GM18858 (cell line): Measurements from ENCODE around the gene PHACTR1.

Experiments used
- ATAC-seq: cut with Tn5 transposase; IDR thresholded peaks from one replicate; pipeline ENCODE4 v1.9.1; 2021; ENCODE audit not compliant: unreplicated experiment

Gene PHACTR1

DNA sequence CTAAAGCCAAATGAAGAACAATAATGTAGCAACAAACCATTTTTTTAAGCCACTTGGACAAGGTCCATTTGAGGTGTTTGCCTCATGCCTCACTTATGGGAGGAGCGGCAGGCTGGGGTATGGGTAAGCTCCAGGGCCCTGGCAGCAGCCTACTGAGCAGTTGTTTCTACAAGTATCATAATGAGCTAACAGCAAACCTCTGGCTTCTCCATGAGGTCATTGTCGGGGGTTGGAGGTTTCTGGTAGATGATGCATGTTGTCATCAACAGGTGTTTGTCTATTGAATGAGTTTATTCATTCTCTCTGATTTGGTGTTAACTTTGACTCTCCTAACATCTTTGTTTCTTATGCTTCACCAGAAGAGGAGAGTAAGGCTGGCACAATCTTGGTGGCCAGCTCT, 461.1 kb downstream of the PHACTR1 start:
- no peak for ATAC-seq

DNA sequence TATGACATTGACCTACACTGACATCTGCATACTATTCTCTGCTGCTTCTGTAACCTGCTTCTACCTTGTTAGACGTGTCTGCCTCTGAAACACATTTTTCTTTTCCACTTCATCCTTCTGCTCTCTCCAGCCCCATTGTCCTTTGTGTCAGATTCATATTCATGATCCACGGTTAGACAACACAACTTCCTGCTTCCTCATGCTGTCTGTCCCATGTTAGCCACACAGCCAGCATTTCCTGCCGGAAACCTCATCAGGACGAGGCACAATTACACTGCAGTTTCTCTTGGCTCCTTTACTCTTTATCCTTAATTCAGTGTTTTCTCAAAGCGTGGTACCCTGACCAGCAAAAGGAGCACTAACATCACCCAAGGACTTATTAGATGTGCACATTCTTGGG, 461.5 kb downstream of the PHACTR1 start:
- no peak for ATAC-seq

DNA sequence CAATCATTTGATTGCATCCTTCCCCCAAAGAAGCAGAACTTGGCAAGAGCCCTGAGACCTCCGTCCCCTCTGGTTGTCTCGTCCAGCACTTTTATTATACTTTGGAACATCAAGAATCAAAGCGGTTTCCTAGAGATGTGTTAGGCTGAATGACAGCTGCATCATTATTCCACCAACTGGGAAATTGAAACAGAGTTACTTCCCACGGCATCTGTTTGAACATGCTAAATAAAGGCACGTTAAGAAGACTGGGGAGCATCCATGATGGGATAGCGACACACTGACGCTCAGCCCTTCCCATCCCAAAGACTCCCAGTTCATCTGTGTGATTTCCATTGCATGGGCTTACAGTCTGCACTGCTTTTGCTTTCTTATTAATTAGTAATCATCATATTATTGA, 464.0 kb downstream of the PHACTR1 start:
- ATAC-seq = no peak

DNA sequence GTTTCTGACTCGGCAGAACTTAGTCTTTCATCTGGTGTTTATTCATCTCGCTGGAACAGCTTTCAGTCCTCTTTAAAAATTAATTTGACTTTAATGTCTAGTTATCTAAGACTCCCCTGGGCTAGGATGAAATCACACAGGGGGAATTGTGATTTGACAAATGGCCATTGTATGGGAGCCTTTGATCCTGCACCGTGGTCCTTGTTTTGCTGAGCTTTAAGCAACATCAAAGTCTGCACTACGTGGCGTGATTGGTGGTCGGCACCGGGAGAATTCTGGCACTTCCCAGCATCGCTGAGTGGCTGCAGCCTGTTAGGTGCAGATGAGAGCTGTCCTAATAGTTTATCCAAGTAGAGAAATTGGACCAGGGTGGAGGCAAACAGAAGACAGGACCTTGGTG, 464.8 kb downstream of the PHACTR1 start:
- no peak for ATAC-seq

DNA sequence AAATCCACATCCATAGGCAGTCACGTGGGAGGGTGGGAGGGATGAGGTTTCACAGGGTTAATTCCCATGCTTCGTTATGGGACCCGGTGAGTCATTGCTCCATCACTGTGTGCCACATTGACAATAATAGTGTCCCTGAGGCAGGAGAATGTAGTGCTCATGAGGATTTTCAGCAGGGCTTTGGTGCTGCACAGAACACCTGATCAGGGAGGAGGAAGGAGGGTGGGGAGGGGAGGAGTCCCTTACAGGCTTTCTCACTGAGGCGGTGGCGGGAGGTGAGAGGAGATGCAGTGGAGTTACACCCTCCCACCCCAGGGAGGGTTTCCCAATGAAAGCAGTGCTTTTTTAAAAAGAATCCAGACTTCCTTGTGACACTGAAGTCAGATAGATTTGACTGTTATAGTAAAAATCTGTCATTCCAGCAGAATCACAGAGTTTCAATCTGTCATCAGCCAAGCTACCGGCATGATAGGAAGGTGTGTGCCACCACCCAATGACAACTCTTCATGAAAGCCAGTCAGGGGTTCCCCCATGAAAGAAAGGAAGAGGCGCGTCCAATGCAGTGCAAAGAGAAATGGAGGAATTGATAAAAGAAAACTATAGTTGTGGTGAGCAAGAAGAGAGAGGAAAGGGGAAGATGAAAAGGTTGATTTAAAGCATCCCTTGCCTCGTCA, 467.0 kb downstream of the PHACTR1 start:
- ATAC-seq = no peak

DNA sequence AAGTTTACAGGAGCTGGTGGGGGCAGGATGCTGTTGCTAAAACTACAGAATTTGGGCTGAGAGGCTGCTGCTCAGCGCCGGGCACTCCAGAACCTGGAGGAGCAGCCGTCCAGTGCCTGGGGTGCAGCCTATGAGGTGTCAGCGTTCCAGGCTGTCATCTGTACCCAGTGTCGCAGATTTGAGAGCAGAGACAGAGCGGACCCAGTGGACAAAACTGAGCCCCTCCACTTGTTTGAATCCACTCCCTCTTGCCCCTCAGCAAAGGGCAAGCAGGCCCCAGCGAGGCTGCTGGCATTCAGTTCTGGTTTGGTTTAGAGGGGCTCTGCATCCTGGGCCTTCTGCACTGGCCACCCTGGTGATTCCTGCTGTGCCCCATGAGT, 467.5 kb downstream of the PHACTR1 start:
- no peak for ATAC-seq

DNA sequence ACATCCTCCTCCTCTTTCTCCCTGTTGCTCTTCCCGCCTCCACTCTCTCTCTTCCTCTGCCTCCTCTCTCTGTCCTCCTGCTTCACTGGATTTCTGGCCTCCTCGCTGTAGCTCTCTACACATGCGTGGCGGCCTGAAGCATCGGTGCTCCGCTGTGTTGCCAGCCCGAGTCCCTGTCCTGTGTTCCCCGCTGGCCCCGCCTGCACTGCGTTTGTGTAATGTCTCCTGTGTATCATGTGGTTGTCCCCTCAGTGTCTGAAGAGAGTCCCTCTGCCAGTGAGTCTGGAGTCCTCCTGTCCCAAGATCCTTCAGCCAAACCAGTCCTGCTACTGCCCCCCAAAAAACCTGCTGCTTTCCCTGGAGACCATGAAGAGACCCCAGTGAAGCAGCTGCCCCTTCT, 468.0 kb downstream of the PHACTR1 start:
- ATAC-seq = no peak

DNA sequence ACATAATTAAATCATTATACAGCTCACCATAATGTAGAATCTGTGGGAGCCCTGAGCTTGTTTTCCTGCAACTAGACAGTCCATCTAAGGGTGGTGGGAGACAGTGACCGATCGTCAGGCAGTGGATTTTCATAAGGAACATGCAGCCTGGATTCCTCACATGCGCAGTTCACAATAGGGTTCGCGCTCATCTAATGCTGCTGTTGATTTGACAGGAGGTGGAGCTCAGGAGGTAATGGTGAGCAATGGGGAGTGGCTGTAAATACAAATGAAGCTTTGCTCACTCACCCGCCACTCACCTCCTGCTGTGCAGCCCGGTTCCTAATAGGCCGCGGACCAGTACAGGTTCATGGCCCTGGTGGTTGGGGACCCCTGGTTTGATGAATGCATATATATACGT, 470.3 kb downstream of the PHACTR1 start:
- no peak for ATAC-seq

DNA sequence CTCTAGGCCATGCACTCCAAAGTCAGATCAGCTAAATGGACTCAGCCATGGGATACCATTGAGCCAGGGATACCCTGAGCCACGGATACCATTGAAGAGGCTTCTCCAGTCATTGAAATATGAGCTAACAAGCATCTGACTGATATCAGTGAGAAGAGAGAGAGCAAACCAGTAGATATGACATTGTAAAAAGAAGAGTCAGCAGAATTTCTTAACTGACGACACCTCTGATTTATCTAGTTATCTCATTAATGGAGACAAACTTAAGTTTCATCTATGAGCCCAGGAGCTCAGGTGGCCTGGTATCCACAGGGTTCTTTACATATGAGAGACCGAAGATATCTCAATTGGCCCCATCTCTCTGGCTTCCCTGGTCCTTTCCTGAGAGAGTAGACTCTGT, 471.1 kb downstream of the PHACTR1 start:
- ATAC-seq = no peak

DNA sequence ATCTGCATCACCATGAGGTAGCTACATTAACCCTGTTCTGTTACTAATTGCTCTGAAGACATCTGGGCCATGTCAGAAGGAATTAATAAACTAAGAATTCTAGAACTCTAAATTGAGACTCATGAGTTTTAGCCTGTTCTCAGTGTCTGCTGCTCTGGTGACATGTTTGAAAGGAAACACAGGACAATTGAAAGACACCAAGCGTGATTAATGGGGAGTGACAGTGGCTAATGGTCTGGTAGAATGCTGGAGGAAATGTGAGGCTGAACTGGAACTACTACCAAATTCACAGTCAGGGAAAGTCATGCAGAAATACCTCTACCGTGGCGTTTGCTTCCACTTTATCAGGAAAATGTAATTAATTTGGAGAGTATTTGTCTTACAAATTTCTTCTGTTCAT, 471.7 kb downstream of the PHACTR1 start:
- no peak for ATAC-seq

DNA sequence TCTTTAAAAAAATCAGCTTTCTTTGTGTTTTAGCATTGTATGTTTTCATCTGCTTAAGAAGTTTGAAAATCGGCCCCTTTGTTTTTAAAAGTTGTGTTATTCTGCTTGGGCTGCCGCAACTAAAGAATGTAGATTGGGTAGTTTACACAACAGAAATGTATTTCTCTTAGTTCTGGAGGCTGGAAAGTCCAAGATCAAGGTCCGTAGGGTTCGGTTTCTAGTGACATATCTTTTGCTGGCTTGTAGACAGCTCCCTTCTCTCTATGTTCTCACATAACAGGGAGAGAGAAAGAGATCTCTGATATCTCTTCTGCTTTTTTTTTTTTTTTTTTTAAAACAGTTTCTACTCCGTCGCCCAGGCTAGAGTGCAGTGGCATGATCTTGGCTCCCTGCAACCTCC, 473.1 kb downstream of the PHACTR1 start:
- ATAC-seq = no peak

DNA sequence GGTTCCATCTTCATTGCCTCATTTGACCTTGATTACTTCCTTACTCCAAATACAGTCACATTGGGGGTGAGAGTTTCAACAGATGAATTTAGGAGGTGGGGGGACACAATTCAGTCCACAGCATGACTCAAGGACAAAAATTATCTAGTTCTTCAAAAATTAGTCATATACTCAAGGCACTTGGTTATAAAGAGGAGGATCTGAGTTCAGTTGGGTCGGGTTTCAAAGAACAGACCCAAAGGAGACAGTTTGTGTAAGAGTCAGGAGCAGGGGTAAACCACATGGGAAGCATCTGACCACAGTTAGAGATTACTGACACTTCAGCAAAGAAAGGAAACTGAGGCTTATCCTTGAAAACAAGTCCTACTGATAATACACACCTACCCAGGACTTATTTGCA, 473.8 kb downstream of the PHACTR1 start:
- no peak for ATAC-seq

DNA sequence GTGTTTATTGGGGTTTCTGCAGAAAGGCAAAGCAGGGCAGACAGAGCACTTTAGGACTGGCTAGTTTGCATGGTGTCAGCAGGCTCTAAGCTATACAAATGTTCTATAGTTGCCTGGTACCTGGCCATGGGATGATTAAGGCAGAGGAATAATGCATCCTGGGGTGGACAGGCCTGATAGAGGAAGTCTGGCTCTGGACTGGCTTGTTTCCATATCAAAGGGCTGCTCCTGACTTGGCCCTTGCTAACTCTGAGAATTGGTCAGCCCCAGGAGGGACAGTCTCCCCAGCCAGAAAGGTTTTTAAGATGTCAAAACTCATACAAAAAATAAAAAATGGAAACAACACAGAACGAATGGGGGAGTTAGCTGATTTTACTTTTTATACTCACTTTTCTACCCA, 474.9 kb downstream of the PHACTR1 start:
- no peak for ATAC-seq

DNA sequence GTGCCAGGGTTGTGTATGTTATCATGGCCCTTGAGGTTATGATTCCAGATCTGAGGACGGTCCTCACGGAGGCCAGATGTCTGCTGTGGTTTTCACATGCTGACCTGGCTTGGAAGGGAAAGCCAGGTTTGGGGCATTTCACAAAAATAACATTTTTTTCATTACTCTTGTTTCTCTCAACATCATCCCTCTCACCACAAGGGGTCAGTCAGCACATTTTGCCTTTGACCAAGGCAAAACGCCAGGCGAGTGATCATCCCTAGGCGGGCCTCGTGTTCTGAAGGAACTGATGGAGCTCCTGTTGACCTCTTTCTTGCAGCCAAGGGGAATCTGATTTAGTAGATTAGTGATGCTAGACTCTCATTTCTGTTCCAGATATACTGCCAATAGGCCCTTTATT, 478.3 kb downstream of the PHACTR1 start:
- ATAC-seq = no peak

DNA sequence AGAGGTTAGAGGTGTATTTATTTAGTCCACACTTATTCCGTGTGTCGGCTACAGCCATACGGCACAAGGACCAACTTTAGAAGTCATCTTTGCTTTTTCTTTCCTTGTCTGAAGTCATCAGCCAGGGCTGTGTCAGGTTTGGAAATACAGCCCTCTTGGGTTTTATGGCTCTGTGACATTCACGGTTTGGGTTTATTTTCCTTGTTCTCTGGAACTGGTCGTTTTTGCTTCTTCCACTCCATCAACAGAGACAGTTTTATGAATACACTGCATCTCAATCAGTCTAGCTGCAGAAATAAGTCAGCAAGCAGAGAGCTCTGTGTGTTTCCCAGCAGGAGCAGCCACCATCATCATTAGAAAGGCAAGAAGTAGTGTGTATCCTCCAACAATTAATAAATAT, 479.2 kb downstream of the PHACTR1 start:
- no peak for ATAC-seq

DNA sequence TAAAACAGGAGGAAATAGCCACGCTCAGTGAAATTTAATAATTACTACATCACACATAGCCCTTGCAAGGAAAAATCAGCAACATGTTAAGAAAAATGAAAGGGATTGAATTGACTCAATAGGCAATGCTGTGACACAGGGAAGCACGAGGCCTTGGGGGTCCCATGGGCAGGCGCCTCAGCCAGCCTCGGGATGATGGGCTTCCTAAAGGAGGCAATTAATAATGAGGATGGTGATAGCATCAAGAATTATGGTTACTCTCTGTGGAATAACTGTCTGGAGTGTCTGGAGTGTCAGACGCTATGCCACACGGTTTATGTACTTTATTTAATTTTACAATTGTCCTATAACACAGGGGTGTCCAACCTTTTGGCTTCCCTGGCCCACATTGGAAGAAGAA, 481.6 kb downstream of the PHACTR1 start:
- no peak for ATAC-seq

DNA sequence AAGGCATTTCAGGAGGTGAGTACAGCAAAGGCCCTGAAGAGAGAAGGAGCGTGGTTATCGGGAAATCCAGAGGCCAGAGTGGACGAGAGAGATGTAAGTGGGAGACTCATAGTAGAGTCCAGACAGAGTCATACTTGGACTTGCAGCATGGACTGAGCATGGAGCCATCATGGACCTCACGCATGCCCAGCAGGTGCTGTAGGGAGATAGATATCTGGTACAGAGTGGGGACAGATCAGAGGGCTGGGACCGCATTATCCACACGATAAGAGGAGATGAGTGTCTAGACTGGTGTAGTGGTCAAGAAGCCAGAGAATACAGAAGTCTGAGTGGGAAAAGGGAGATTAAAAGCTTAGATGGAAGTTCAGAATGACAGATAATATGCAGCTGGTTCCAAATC, 484.8 kb downstream of the PHACTR1 start:
- no peak for ATAC-seq

DNA sequence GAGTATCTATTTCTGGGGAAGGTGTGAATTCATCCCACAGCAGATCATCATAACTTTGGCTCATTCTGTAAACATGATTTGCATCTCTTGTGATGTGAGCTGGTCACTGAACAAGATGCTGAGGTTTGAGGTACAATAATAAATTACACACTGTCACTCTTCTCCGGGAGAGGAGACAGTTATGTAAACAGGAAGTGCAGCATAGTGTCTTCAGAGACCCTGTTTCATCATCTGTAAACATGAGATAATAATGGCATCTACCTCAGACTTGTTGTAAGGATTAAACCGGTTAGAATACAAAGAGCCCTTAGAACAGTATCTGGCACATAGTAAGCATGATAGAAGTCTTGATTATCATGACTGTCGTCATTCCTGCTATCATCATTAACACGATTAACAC, 486.6 kb downstream of the PHACTR1 start:
- ATAC-seq = no peak

DNA sequence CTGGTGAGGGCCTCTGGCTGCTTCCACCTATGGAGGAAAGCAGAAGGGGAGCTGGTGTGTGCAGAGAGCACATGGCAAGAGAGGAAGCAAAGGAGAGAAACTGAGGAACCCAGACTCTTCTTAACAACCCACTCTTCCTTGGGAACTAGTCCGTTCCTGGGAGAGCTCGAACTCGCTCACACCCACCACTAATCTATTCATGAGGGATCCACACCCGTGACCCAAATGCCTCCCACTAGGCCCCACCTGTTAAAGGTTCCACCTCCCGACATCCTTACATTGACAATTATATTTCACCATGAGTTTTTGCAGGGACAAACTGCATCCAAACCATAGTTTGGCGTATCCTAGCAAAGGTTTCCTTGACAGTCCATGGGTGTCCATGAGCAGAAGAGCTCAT, 488.5 kb downstream of the PHACTR1 start:
- no peak for ATAC-seq

DNA sequence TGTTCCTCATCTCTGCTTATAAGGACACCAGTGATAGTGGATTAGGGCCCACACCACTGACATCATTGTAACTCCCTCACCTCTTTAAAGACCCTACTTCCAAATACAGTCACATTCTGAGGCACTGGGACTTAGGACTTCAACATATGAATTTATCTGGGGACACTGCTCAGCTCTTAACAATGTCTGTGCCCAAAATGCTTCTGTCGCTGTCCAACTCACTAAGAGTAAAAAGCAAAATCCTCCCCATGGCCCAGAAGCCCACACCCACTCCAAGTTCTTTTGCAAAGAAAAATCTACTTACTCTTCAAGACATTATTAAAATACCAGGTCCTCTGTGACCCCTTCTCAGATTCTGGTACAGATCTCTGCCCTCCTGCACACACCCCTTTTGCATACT, 495.5 kb downstream of the PHACTR1 start:
- no peak for ATAC-seq

DNA sequence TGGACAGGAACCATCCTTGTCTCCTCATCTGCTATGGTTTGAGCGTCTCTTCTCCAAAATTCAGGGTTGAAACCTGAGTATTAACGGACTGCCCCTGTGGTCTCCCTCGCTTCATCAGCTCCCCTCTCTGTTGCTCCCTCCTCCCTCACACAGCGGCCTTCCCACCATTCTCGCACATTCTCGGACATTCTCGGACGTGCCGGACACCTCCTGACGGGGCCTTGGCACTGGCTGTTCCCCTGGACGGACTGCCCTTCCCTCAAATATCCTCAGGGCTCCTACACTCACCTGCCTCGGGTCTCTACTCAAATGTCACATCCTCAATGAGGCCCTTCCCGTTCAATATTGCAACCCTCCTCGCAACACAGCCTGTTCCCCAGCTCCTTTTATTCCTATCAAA, 496.0 kb downstream of the PHACTR1 start:
- ATAC-seq = no peak

DNA sequence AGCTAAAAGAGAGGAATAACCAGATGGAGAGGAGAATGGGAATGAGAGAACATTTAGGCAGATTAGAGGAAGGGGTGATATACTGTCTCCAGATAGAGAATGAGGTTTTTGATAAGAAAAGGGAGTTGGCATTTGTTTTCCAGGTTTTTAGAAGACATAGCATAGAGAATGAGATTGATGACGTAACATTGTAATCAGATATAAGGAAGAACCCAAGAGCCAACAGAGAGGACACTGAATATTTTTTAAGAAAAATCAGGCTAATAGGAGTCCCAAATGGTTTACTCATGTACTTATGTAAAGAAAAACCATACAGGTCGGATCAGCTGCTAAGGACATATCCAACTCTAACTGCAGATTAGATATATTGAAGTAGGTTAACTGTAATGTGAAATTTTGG, 498.8 kb downstream of the PHACTR1 start:
- no peak for ATAC-seq

DNA sequence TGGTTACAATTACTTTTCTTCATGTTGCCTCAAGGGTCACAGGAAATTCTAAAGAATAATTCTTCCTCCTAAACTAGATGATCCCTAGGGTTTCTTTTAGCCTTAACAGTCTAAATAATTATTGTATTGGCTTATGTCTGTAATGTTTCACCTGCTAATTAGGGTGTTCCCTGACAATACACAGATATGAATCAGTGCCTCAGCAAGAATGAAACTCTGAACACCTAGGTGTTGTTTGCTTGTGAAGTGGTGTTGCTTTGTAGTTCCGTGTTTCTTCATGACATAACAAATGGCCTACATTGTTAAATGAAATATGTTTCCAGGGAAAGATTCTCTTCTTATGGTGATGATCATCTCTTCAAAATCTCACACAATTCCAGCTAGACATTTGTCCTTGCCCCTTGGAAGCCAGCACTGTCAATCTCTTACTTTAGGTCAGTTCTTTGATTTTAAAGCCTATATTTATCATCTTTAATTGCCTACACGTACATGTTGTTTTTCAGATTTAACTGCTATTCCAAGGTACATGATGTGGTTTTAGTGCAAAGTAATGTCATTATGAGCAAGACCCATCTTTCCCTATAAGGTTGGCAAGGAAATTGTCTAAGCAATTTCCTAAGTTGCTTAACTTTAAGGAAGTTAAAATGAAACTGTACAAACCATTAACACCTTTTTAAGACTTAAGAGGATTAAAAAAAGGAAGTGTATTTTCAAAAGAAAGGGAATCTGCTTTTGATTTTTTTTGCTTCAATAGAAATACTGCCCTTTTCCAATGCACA, 499.9 kb downstream of the PHACTR1 start:
- ATAC-seq = no peak
